ENCODE data around the gene LRRC59. TPM values are rescaled to one million over a fixed set of nuclear protein-coding genes. Genes with fewer than 3 reads are reported as not detected.

Gene LRRC59
- total RNA-seq, 1 donor from 2014 or later = 185 TPM

GRCh38 chr17:50444841-50445715 lies 47.8 kb upstream of the LRRC59 start:
- Histone ChIP-seq H3K4me3 (ENCODE audit: insufficient read depth, low read depth, low read length) (no peak overlapping the region), H3K79me2 (ENCODE audit: insufficient read depth, low read length) (no peaks in the 10 kb centered on the region)
- no peak for TF ChIP-seq EZH2 (IDR thresholded peaks at IDR 0.05; ENCODE audit: insufficient read depth, low read length)
- TF ChIP-seq CTCF (IDR thresholded peaks at IDR 0.05; ENCODE audit: insufficient read depth, low read depth, low read length) = no peak

GRCh38 chr17:50443505-50443974 lies 46.2 kb upstream of the LRRC59 start:
- H3K4me1 ChIP-seq (ENCODE audit: insufficient read depth, low read length) = no peaks in the 10 kb centered on the region
- H3K27ac Mint-ChIP-seq (ENCODE audit: unreplicated experiment) = no peak overlapping the region
- FAIRE-seq (no peak), DNase-seq (ENCODE audit: low read depth) (no peak)
- H3K79me2 ChIP-seq (ENCODE audit: insufficient read depth, low read length) = no peaks in the 10 kb centered on the region
- H3K27me3 ChIP-seq (ENCODE audit: insufficient read depth, low read length) = no peaks in the 10 kb centered on the region
- no peak overlapping the region for H3K4me2 ChIP-seq (ENCODE audit: low read length)
- H3K4me1 Mint-ChIP-seq (ENCODE audit: low read depth, unreplicated experiment) = peaks cover 2% of the 10 kb centered on the region
- TF ChIP-seq EZH2 (IDR thresholded peaks at IDR 0.05; ENCODE audit: insufficient read depth, low read length) (no peak), CTCF (IDR thresholded peaks at IDR 0.05; ENCODE audit: insufficient read depth, low read depth, low read length) (no peak)
- no peaks in the 10 kb centered on the region for H3K9me3 Mint-ChIP-seq (ENCODE audit: unreplicated experiment)
- H3K4me3 ChIP-seq (ENCODE audit: insufficient read depth, low read depth, low read length) = no peak overlapping the region
- no peaks in the 10 kb centered on the region for H3K27me3 Mint-ChIP-seq (ENCODE audit: low read depth, unreplicated experiment)
- H3K36me3 Mint-ChIP-seq (ENCODE audit: low read depth, unreplicated experiment) = no peaks in the 10 kb centered on the region
- no peaks in the 10 kb centered on the region for H3K9me3 ChIP-seq (ENCODE audit: insufficient read depth, low read depth, low read length)
- no peak overlapping the region for H3K4me3 Mint-ChIP-seq (ENCODE audit: unreplicated experiment)
- H3K27ac ChIP-seq (ENCODE audit: low read depth, low read length) = no peak overlapping the region
- H4K20me1 ChIP-seq (ENCODE audit: insufficient read depth, low read length) = no peaks in the 10 kb centered on the region
- no peaks in the 10 kb centered on the region for H3K36me3 ChIP-seq (ENCODE audit: insufficient read depth, low read length)
- no peak overlapping the region for H3K9ac ChIP-seq (ENCODE audit: low read length)
- H2AFZ ChIP-seq (ENCODE audit: low read depth, low read length) = no peak overlapping the region

More at GRCh38 chr17:50444841-50445715, 47.8 kb upstream of the LRRC59 start:
- no peak overlapping the region for H3K27ac Mint-ChIP-seq (ENCODE audit: unreplicated experiment)
- no peak for FAIRE-seq
- Histone ChIP-seq H3K9me3 (ENCODE audit: insufficient read depth, low read depth, low read length) (no peaks in the 10 kb centered on the region), H3K27me3 (ENCODE audit: insufficient read depth, low read length) (no peaks in the 10 kb centered on the region), H2AFZ (ENCODE audit: low read depth, low read length) (no peak overlapping the region), H3K4me1 (ENCODE audit: insufficient read depth, low read length) (no peaks in the 10 kb centered on the region), H4K20me1 (ENCODE audit: insufficient read depth, low read length) (no peaks in the 10 kb centered on the region), H3K4me2 (ENCODE audit: low read length) (no peak overlapping the region), H3K36me3 (ENCODE audit: insufficient read depth, low read length) (no peaks in the 10 kb centered on the region), H3K9ac (ENCODE audit: low read length) (no peak overlapping the region), H3K27ac (ENCODE audit: low read depth, low read length) (no peak overlapping the region)
- no peak for DNase-seq (ENCODE audit: low read depth)
- H3K36me3 Mint-ChIP-seq (ENCODE audit: low read depth, unreplicated experiment) = no peaks in the 10 kb centered on the region
- no peaks in the 10 kb centered on the region for H3K27me3 Mint-ChIP-seq (ENCODE audit: low read depth, unreplicated experiment)
- no peak overlapping the region for H3K4me3 Mint-ChIP-seq (ENCODE audit: unreplicated experiment)
- H3K4me1 Mint-ChIP-seq (ENCODE audit: low read depth, unreplicated experiment) = peaks cover 2% of the 10 kb centered on the region
- H3K9me3 Mint-ChIP-seq (ENCODE audit: unreplicated experiment) = no peaks in the 10 kb centered on the region
